Nephron progenitor cell (in vitro differentiated cells): Measurements from ENCODE around the gene ZNF850.
A peak's percentile ranks its signal among the peaks of the same experiment; 100 is the strongest.

Source experiments
- DNase-seq: peaks from one replicate; pipeline ENCODE4 v3.0.0; 2021
- H3K27ac Mint-ChIP-seq: 2 replicates; pipeline ENCODE4 v1.8.0; 2021; ENCODE audit warnings: mild to moderate bottlenecking, moderate library complexity, mixed read lengths
- H3K27me3 Mint-ChIP-seq: 2 replicates; pipeline ENCODE4 v1.8.0; 2021; ENCODE audit warnings: mild to moderate bottlenecking, low read depth, mixed read lengths; ENCODE audit not compliant: poor library complexity
- H3K36me3 Mint-ChIP-seq: 2 replicates; pipeline ENCODE4 v1.8.0; 2021; ENCODE audit warnings: low read depth, mixed read lengths
- H3K4me1 Mint-ChIP-seq: 2 replicates; pipeline ENCODE4 v1.8.0; 2021; ENCODE audit warnings: mixed read lengths
- H3K4me3 Mint-ChIP-seq: 2 replicates; pipeline ENCODE4 v1.8.0; 2021; ENCODE audit warnings: mild to moderate bottlenecking, moderate library complexity, mixed read lengths
- H3K9me3 Mint-ChIP-seq: 2 replicates; pipeline ENCODE4 v1.8.0; 2021; ENCODE audit warnings: mild to moderate bottlenecking, moderate library complexity, mixed read lengths
- TF ChIP-seq, protein P1 (sequence below): fragments of 200-600 bp; sonication (generic); IDR thresholded peaks from 2 replicates; pipeline ENCODE4 v1.5.0; 2021; ENCODE audit warnings: antibody characterized with exemption

ZNF850 gene

DNA sequence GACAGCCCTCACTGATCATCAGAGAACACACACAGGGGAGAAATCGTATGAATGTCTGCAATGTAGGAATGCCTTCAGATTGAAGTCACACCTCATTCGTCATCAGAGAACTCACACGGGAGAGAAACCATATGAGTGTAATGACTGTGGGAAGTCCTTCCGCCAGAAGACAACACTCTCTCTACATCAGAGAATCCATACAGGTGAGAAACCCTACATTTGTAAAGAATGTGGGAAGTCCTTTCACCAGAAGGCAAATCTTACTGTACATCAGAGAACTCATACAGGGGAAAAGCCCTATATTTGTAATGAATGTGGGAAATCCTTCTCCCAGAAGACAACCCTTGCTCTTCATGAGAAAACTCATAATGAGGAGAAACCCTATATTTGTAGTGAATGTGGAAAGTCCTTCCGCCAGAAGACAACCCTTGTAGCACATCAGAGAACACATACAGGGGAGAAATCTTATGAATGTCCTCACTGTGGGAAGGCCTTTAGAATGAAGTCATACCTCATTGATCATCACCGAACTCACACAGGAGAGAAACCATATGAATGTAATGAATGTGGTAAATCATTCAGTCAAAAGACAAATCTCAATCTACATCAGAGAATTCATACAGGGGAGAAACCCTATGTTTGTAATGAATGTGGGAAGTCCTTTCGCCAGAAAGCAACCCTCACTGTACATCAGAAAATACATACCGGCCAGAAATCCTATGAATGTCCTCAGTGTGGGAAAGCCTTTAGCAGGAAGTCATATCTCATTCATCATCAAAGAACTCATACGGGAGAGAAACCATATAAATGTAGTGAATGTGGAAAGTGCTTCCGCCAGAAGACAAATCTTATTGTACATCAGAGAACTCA lies 52.7 kb downstream of the ZNF850 start:
- peaks cover 90% of the 10 kb centered on the region for H3K36me3 Mint-ChIP-seq
- no peaks in the 10 kb centered on the region for H3K4me1 Mint-ChIP-seq
- H3K9me3 Mint-ChIP-seq, result peaks cover 94% of the 10 kb centered on the region
- TF ChIP-seq, protein P1, sequence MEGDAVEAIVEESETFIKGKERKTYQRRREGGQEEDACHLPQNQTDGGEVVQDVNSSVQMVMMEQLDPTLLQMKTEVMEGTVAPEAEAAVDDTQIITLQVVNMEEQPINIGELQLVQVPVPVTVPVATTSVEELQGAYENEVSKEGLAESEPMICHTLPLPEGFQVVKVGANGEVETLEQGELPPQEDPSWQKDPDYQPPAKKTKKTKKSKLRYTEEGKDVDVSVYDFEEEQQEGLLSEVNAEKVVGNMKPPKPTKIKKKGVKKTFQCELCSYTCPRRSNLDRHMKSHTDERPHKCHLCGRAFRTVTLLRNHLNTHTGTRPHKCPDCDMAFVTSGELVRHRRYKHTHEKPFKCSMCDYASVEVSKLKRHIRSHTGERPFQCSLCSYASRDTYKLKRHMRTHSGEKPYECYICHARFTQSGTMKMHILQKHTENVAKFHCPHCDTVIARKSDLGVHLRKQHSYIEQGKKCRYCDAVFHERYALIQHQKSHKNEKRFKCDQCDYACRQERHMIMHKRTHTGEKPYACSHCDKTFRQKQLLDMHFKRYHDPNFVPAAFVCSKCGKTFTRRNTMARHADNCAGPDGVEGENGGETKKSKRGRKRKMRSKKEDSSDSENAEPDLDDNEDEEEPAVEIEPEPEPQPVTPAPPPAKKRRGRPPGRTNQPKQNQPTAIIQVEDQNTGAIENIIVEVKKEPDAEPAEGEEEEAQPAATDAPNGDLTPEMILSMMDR, result no peak
- DNase-seq, result no peak
- peaks cover 3% of the 10 kb centered on the region for H3K27me3 Mint-ChIP-seq
- H3K27ac Mint-ChIP-seq, result no peak overlapping the region
- H3K4me3 Mint-ChIP-seq, result no peak overlapping the region

DNA sequence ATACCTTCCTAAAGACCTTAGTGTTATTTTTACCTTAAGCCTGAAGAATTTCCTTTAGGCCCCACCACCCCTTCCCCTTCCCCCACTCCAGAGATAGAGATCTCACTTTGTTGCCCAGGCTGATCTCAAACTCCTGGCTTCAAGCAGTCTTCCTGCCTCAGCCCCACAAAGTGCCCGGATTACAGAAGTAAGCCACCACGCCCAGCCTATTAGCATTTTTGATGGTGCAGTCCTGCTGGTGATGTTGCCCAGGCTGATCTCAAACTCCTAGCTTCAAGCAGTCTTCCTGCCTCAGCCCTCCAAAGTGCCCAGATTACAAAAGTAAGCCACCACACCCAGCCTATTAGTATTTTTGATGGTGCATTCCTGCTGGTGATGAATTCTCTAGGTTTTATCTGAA lies 63.2 kb downstream of the ZNF850 start:
- Mint-ChIP-seq H3K4me1 (no peaks in the 10 kb centered on the region), H3K4me3 (no peak overlapping the region), H3K9me3 (peaks cover 100% of the 10 kb centered on the region), H3K36me3 (peaks cover 100% of the 10 kb centered on the region), H3K27me3 (no peaks in the 10 kb centered on the region), H3K27ac (no peak overlapping the region)
- TF ChIP-seq, protein P1, result no peak
- no peak for DNase-seq

DNA sequence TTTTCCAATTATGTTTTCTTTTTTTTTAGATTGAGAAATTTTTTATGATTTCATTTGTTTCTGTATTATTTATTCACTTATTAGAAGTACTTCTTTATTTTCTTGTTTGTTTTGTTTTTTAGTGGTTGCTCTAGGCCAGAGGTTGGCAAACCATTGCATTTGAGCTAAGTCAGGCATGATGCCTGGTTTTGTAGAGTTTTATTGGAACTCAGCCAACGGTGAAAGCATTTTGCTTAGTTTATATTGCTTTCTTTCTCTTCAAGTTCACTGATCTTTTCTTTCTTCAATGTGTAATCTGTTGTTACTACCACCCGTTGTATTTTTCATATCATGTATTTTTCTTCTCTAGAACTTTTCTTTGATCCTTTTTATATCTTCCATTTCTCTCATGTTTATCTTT lies 65.5 kb downstream of the ZNF850 start:
- Mint-ChIP-seq H3K36me3 (peaks cover 100% of the 10 kb centered on the region), H3K27ac (no peak overlapping the region), H3K27me3 (no peaks in the 10 kb centered on the region), H3K4me3 (no peak overlapping the region), H3K4me1 (no peaks in the 10 kb centered on the region), H3K9me3 (peaks cover 95% of the 10 kb centered on the region)
- no peak for DNase-seq
- TF ChIP-seq, protein P1, result no peak

DNA sequence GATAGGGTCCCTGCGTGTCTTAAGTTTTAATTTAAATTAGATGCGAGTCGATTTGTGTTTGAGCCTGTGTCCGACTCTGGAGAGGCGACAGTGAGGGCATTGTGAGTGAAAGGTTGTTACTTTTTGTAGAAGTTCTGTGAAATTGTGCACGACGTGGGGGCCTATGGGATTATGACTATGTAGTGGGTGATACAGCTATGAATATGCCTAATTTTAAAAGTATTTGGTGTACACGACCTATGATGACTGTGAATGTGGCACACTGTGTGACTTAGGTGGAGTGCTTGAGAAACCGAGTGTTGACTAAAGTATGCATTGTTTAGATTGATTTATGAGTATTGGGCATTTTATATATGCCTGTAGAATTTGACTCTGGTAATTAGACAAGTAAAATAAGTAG lies 84.5 kb downstream of the ZNF850 start:
- H3K4me3 Mint-ChIP-seq, result peak overlapping the region; percentile 99
- peaks cover 84% of the 10 kb centered on the region for H3K36me3 Mint-ChIP-seq

DNA sequence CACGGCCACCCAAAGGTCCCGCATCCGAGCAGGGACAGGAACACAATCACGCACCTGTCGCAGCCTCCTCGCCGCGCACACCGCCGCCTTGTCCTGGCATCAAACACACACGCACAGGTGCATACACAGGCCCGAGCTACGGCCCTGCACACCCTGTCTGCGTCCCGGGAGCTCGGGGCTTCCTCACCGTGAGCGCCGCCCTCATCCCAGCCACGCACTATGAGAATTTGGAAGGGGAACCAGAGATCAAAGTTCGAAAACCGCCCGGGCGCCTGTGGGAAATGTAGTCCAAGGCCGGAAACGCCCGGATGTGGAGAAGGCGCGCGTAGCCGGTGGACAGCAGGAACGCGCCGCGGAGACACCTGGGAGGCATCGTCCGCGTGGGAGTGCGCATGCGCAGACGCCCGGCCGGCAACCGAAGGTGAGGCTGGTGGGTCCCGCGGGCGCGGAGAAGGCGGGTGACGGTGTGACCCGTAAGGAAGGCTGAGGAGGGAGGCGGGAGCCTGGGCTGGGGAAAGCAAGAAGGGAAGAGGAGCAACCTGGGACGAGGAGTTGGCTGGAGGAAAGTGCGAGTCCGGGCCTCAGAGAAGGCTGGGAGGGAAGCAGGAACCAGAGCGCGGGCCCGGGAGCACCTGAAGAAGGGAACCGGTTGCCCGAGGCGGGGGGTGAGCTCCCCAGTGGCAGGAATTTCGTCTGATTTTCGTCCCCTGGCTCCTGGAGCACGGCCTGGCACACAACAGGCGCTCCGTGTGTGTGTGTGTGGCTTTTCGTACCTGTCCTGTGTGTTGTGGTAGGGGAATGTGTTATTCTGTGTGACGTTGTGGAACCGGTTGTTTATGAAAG lies 85.2 kb downstream of the ZNF850 start, which contains the start of gene ZNF567:
Gene ZNF567 (plus strand): TSS at position 399 of the 843 bp plus-strand sequence. CDS start 7,256 bp downstream, outside the sequence.
- peak within 1 kb of the TSS; percentile 99 for H3K4me3 Mint-ChIP-seq
- H3K27ac Mint-ChIP-seq, result peak within 1 kb of the TSS; percentile 83
- H3K4me1 Mint-ChIP-seq, result peaks cover 28% of the 10 kb centered on the region
- H3K36me3 Mint-ChIP-seq, result peaks cover 84% of the 10 kb centered on the region
- DNase-seq, result peak; percentile 99
- H3K27me3 Mint-ChIP-seq, result peaks cover 10% of the 10 kb centered on the region
- peaks cover 78% of the 10 kb centered on the region for H3K9me3 Mint-ChIP-seq
- TF ChIP-seq, protein P1, result no peak

More for the DNA sequence above, 84.5 kb downstream of the ZNF850 start:
- Mint-ChIP-seq H3K4me1 (peaks cover 28% of the 10 kb centered on the region), H3K9me3 (peaks cover 78% of the 10 kb centered on the region), H3K27me3 (peaks cover 10% of the 10 kb centered on the region), H3K27ac (peak overlapping the region; percentile 83)
- TF ChIP-seq, protein P1, result no peak
- no peak for DNase-seq
